Uterus (tissue), 4 donors: Measurements from ENCODE around the gene PPP2R2C. TPM values are rescaled to one million over a fixed set of nuclear protein-coding genes. Genes with fewer than 3 reads are reported as not detected.

Source experiments
- DNase-seq, 2 donors: peaks; one replicate each; pipeline ENCODE4 v3.0.0-alpha.2; 2019 to 2020
- H3K27ac ChIP-seq, 2 donors: fragments of 200-600 bp; sonication (generic); 1 replicate in 1 of 2; 2 replicates in 1 of 2; pipeline ENCODE4 v1.5.1; 2016 to 2018
- H3K27me3 ChIP-seq, 2 donors: fragments of 200-600 bp; sonication (generic); one replicate each; pipeline ENCODE4 v1.5.1; 2018 to 2019; ENCODE audit warnings: control low read depth in 1 of 2
- H3K36me3 ChIP-seq, 2 donors: fragments of 200-600 bp; sonication (generic); one replicate each; pipeline ENCODE4 v1.5.1; 2019; ENCODE audit warnings: control low read depth in 1 of 2
- H3K4me1 ChIP-seq, 2 donors: fragments of 200-600 bp; sonication (generic); one replicate each; pipeline ENCODE4 v1.5.1; 2018 to 2019; ENCODE audit warnings: control low read depth in 1 of 2
- H3K4me3 ChIP-seq, 2 donors: fragments of 200-600 bp; sonication (generic); 1 replicate in 1 of 2; 2 replicates in 1 of 2; pipeline ENCODE4 v1.5.1; 2018 to 2019; ENCODE audit warnings: mild to moderate bottlenecking in 1 of 2
- H3K9me3 ChIP-seq, 2 donors: fragments of 200-600 bp; sonication (generic); one replicate each; pipeline ENCODE4 v1.5.1; 2019; ENCODE audit warnings: control low read depth in 1 of 2
- CTCF ChIP-seq, 4 experiments: fragments of 200-600 bp in 2 of 4; fragments of 450-650 bp in 2 of 4; sonication (generic) in 2 of 4; IDR thresholded peaks; one replicate each; pipeline ENCODE4 v1.5.1; 2016 to 2019; ENCODE audit warnings: antibody characterized with exemption in 4 of 4, mild to moderate bottlenecking in 2 of 4, moderate library complexity in 1 of 4
- POLR2A ChIP-seq, 2 donors: fragments of 450-650 bp; IDR thresholded peaks; one replicate each; pipeline ENCODE4 v1.6.1; 2016; ENCODE audit warnings: antibody characterized with exemption in 2 of 2, mild to moderate bottlenecking in 1 of 2, moderate library complexity in 1 of 2
- intact Hi-C: fragments of 100-400 bp; cut with DNase I; formaldehyde crosslinking; loops from one replicate; pipeline ENCODE4 v1.15.1; 2023; ENCODE audit warnings: low total_unique reads
- total RNA-seq, 4 donors: library from RNA; depleted of rRNA in 3 of 4; stranded (reverse); fragments of >200 nt in 3 of 4; gene quantifications; one replicate each; pipeline versions ENCODE4 v1.1.0 to v1.2.4, GENCODE V29; 2014 to 2023
- donor health status: DM: yes; HTN: yes; CAD: no.

The PPP2R2C gene
- total RNA-seq, 4 donors from 2014 or later: 2.9 to 49.1 (median 27.3) TPM

DNA sequence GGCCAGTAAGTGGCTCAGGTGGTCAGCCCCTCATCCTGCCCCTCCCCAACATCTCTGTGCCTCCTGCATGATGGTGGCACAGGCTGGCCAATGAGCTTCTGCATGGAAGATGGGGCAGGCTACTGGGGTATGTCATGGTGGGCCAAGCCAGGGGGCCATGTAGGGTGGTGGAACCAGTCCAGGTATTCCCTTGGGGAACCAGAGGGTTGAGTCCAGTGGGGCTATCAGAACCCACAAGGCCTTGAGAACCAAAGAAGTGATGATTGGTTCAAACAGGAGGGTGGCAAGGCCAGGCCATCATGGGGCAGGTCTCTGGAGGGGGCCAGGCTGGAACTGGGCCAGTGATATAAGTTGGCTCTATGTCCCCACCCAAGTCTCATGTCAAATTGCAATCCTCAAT is 18.8 kb upstream of the PPP2R2C start:
- TF ChIP-seq POLR2A (IDR thresholded peaks at IDR 0.05): no peak
- no peak for TF ChIP-seq CTCF (IDR thresholded peaks at IDR 0.05)
- Histone ChIP-seq H3K36me3 (no peaks in the 10 kb centered on the region), H3K9me3 (peaks cover 0 to 21% of the 10 kb centered on the region in 2 donors), H3K27ac (no peak overlapping the region), H3K4me3 (no peak overlapping the region), H3K4me1 (no peaks in the 10 kb centered on the region), H3K27me3 (no peaks in the 10 kb centered on the region)
- DNase-seq: no peak
- intact Hi-C loops: no loop called here

DNA sequence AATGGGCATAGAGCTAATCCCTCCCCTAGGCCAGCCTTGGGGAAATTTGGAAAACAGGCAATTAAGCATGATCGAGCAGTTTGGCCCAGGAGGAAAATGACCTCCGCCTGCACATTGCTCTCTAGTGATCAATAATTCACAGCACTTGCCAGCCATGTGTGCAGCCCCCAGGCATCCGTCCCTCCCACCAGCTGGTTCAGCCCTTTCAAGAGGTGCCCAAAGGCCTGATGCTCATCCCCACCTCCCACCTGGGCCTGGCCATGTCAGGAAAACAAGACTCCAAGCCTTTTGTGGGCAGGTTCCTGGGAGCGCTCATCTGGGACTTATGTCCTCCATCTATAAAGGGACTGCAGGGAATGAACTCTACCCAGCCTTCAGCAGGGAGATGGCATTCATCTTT is 17.5 kb upstream of the PPP2R2C start:
- Histone ChIP-seq H3K4me3 (no peak overlapping the region), H3K27me3 (no peaks in the 10 kb centered on the region), H3K9me3 (peaks cover 0 to 26% of the 10 kb centered on the region in 2 donors), H3K36me3 (no peaks in the 10 kb centered on the region), H3K27ac (no peak overlapping the region), H3K4me1 (no peaks in the 10 kb centered on the region)
- TF ChIP-seq POLR2A (IDR thresholded peaks at IDR 0.05) (no peak), CTCF (IDR thresholded peaks at IDR 0.05) (no peak)
- DNase-seq: no peak
- intact Hi-C loops: no loop called here

- no peak for DNase-seq
- Histone ChIP-seq H3K27ac (no peak overlapping the region), H3K9me3 (peaks cover 0 to 26% of the 10 kb centered on the region in 2 donors), H3K4me3 (no peak overlapping the region), H3K27me3 (no peaks in the 10 kb centered on the region), H3K4me1 (no peaks in the 10 kb centered on the region), H3K36me3 (no peaks in the 10 kb centered on the region)
- no peak for TF ChIP-seq POLR2A (IDR thresholded peaks at IDR 0.05)
- no peak for TF ChIP-seq CTCF (IDR thresholded peaks at IDR 0.05)
- intact Hi-C loops: no loop called here
Observed at GRCh38 chr4:6487466-6487865, 15.1 kb upstream of the PPP2R2C start.

GRCh38 chr4:6480534-6481088 is 8.2 kb upstream of the PPP2R2C start:
- no peak for TF ChIP-seq CTCF (IDR thresholded peaks at IDR 0.05)
- TF ChIP-seq POLR2A (IDR thresholded peaks at IDR 0.05): no peak
- Histone ChIP-seq H3K9me3 (no peaks in the 10 kb centered on the region), H3K27ac (no peak overlapping the region), H3K4me1 (no peaks in the 10 kb centered on the region), H3K36me3 (no peaks in the 10 kb centered on the region), H3K4me3 (no peak overlapping the region), H3K27me3 (no peaks in the 10 kb centered on the region)
- intact Hi-C loops: no loop called here
- DNase-seq: no peak

- Histone ChIP-seq H3K4me1 (no peaks in the 10 kb centered on the region), H3K27ac (no peak overlapping the region), H3K36me3 (no peaks in the 10 kb centered on the region), H3K4me3 (no peak overlapping the region), H3K9me3 (no peaks in the 10 kb centered on the region), H3K27me3 (no peaks in the 10 kb centered on the region)
- no peak for DNase-seq
- TF ChIP-seq POLR2A (IDR thresholded peaks at IDR 0.05) (no peak), CTCF (IDR thresholded peaks at IDR 0.05) (no peak)
- intact Hi-C loops: no loop called here
Observed at GRCh38 chr4:6478546-6479220, 6.3 kb upstream of the PPP2R2C start.
